Aorta (tissue), 5 donors: ENCODE data around the gene PAPSS1. TPM values are rescaled to one million over a fixed set of nuclear protein-coding genes. Genes with fewer than 3 reads are reported as not detected.

Experiments
- ATAC-seq: fragments of 200-7000 bp; cut with Tn5 transposase; one replicate; pipeline ENCODE4 v1.9.1; 2022; ENCODE audit warnings: moderate library complexity; ENCODE audit not compliant: low FRiP score
- DNase-seq, 2 donors: peaks; one replicate each; pipeline ENCODE4 v3.0.0-alpha.2; 2020
- H3K27ac ChIP-seq, 2 donors: one replicate each; pipeline ENCODE4 v1.5.1; 2013; ENCODE audit warnings: low read length in 2 of 2, mild to moderate bottlenecking in 2 of 2, moderate library complexity in 2 of 2, control low read depth in 1 of 2, inconsistent platforms in 1 of 2, low read depth in 1 of 2
- H3K27me3 ChIP-seq, 2 donors: one replicate each; pipeline ENCODE4 v1.6.1; 2013; ENCODE audit warnings: control low read depth in 1 of 2, low read length in 1 of 2, mild to moderate bottlenecking in 1 of 2, moderate library complexity in 1 of 2; ENCODE audit not compliant: insufficient read depth in 2 of 2, control insufficient read depth in 1 of 2
- H3K36me3 ChIP-seq, 2 donors: one replicate each; pipeline ENCODE4 v1.6.1; 2013; ENCODE audit warnings: control low read depth in 1 of 2, low read length in 1 of 2, mild to moderate bottlenecking in 1 of 2; ENCODE audit not compliant: insufficient read depth in 2 of 2, control insufficient read depth in 1 of 2
- H3K4me1 ChIP-seq, 2 donors: one replicate each; pipeline ENCODE4 v1.6.1; 2013; ENCODE audit warnings: low read length in 2 of 2, control low read depth in 1 of 2, mild to moderate bottlenecking in 1 of 2, moderate library complexity in 1 of 2; ENCODE audit not compliant: insufficient read depth in 2 of 2, control insufficient read depth in 1 of 2
- H3K4me3 ChIP-seq, 2 donors: one replicate each; pipeline ENCODE4 v1.5.1; 2013; ENCODE audit warnings: low read length in 2 of 2, control low read depth in 1 of 2, mild to moderate bottlenecking in 1 of 2
- H3K9me3 ChIP-seq: one replicate; pipeline ENCODE4 v1.6.1; 2013; ENCODE audit warnings: mild to moderate bottlenecking, low read length; ENCODE audit not compliant: control insufficient read depth
- WGBS, 2 donors: extraction: QIAGEN DNeasy Blood & Tissue Kit; methylation state at CpG; one replicate each; pipeline ENCODE4 v1.1.7; 2013; 5-methylcytosine and 5-hydroxymethylcytosine counted together
- intact Hi-C, 2 donors: fragments of 100-400 bp; cut with DNase I; formaldehyde crosslinking; loops; one replicate each; pipeline versions ENCODE4 v1.14.2 to v1.15.0; 2022
- long read RNA-seq, 2 donors: library from polyadenylated mRNA; unstranded; transcript quantifications; one replicate each; pipeline ENCODE4 v2.0.0, GENCODE V29; 2020 to 2021
- polyA plus RNA-seq, 2 donors: library from polyadenylated mRNA; stranded (reverse); fragments of 200-250 nt; gene quantifications; one replicate each; pipeline ENCODE4 v1.2.3, GENCODE V29; 2013
- total RNA-seq, 2 donors: library from RNA; stranded (reverse); fragmentation: NEBNext Ultra II Directional; extraction: Animal tissue kit (Norgen Biotek cat#: 25700); gene quantifications; one replicate each; pipeline ENCODE4 v1.2.1, GENCODE V29; 2021
- donor health status: healthy with polysubstance abuse.
- donor health status: Bipolar disorder and iron deficiency.
- donor health status: DM: no; HTN: no; CAD: no.
- donor health status: DM: no; HTN: no; CAD: no.
- donor health status: DM: yes; HTN: yes; CAD: no.

The PAPSS1 gene
- 10 to 100 TPM; 32.8 to 38.5 TPM for total RNA-seq
- 10 to 100 TPM; 20.4 to 29.4 TPM for polyA plus RNA-seq
- long read RNA-seq, donor 1, transcript PAPSS1-201 (12 exons, 2,731 nt) = major isoform, 150 of 179 reads
- long read RNA-seq, donor 1, partial matches to known transcripts = 18 of 179 reads
- long read RNA-seq, donor 1, other reads (novel, unspliced or antisense) = 11 of 179 reads
- long read RNA-seq, donor 2, transcript PAPSS1-201 (12 exons, 2,731 nt) = major isoform, 25 of 39 reads
- long read RNA-seq, donor 2, partial matches to known transcripts = 6 of 39 reads
- long read RNA-seq, donor 2, other reads (novel, unspliced or antisense) = 8 of 39 reads

DNA sequence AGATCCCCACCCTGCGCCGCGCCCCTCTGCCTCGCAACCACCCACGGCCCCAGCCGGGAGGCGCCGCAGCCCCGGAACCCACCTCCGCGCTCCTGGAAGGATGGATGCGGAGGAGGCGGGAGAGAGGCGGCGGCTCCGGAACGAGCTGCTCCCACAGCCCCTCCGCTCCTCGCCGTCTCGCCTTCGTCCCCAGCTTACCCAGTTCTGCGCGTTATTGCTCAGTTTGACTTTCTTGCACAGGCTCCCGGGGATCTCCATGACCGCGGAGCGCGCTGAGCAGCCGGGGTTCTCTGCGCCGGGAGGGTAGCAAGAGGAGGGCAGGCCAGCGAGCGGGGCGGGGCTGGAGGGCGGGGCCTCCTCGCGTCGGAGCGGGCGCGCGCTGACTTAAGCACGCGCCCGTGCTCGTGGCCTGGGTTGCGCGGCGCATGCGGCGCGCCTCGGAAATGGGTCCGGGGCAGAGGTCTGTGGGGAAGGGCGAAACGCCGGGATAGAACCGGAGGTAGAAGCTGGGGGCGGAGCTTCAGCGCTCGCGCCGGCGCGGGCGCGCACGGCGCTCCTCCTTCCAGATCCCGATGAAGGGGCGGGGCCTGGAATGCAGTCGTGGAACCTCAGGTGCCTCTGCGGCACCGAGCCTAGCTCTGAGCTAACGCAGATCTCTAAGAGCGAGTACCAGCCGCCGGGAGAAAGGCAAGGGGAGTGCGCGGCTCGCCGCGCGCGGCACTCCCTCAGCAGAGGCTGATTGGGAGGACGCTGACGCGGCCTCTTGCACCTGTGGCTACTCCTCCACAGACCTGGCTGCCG, at the start of gene PAPSS1:
TSS of gene PAPSS1 (minus strand) at position 313 of the 801 bp plus-strand sequence. CDS start at position 258, 55 bp downstream.
- Histone ChIP-seq H3K4me1 (peaks cover 0 to 2% of the 10 kb centered on the region in 2 donors), H3K27me3 (no peaks in the 10 kb centered on the region), H3K9me3 (no peaks in the 10 kb centered on the region), H3K36me3 (no peaks in the 10 kb centered on the region), H3K4me3 (peak within 1 kb of the TSS; percentile 76 to 94), H3K27ac (peak within 1 kb of the TSS in 1 of 2 donors; percentile 77)
- intact Hi-C loops = loop anchor here in 1 of 2 donors (10.0 kb wide), 2 partner anchors 105 to 275 kb away; partner anchors contain the start of gene SGMS2
- DNase-seq (peak; percentile 98 to 99), ATAC-seq (peak; percentile 100)
- WGBS, 2 donors = 0% methylated on average over 83 to 90 of the region's 90 CpGs

DNA sequence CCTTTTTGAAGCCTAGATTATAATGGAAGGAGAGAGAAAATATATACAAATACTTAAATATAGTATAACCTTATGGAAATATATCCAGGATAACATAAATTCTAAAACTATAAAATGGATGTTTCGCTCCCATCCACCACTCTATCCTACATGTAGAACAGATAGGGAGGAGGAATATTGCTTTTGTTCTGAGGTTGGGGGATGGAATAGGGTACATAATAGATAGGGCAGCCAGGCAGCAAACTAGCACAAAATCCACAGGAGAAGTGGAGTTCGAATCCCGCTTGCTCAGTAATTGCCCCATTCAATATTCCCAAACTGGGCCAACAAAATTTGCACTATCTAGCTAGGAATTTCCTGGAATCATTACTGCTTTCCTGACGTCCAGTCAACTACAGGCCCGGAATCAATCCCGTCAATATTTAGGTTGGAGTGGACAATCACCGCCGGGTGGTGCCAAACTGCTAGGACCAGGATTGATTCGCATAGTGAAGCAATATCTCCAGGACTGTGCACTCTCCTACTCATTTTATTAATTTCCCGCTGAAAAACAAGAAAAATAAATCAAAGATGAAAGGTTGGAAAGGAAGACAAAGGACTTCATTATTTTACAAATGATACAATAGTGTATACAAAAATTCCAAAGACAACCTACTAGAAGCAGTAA, 40.4 kb upstream of the PAPSS1 start:
- WGBS, 2 donors = 69 to 70% methylated on average over 10 of the region's 10 CpGs
- H3K36me3 ChIP-seq = no peaks in the 10 kb centered on the region
- H3K27ac ChIP-seq = no peak overlapping the region
- no peak overlapping the region for H3K4me3 ChIP-seq
- no peak for DNase-seq
- no peaks in the 10 kb centered on the region for H3K4me1 ChIP-seq
- intact Hi-C loops = no loop called here
- no peak for ATAC-seq
- no peaks in the 10 kb centered on the region for H3K9me3 ChIP-seq
- H3K27me3 ChIP-seq = peaks cover 0 to 2% of the 10 kb centered on the region in 2 donors

DNA sequence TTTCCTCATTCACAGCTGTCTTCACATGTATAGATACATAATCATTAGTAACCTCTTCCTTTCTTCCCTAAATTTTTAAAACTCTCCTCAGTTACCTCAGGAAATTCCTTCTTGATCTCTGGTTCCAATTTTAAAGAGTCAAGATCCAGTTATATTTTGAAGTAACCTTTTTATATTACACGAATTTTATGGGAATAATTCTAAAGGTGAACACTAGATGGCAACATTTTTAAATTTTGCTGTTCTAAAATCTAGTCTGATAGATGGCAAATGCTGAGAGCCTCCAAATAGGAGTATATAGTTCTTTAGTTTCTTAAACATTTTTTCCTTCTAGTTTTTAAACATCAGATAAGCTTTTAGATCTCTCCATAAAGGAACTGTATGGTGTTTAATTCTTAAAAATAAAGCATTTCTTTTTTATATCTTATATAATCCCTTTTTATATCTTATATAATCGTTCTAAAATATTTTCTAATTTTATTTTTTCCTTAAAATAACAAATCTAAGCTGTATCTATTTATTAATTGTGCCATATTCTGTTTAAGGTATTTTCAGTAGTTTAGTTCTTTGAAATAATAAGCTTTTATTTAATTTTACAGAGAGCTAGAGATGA, 37.9 kb upstream of the PAPSS1 start:
- no peak overlapping the region for H3K27ac ChIP-seq
- ATAC-seq (no peak), DNase-seq (no peak)
- H3K4me1 ChIP-seq = no peaks in the 10 kb centered on the region
- no peak overlapping the region for H3K4me3 ChIP-seq
- 36 to 40% methylated on average over 2 of the region's 2 CpGs for WGBS, 2 donors
- intact Hi-C loops = loop anchor here (1.0 to 10.0 kb wide), 3 partner anchors 67 to 155 kb away; partner anchors contain the start of gene SGMS2 (in 1 of the 2)
- H3K36me3 ChIP-seq = no peaks in the 10 kb centered on the region
- peaks cover 0 to 2% of the 10 kb centered on the region in 2 donors for H3K27me3 ChIP-seq
- H3K9me3 ChIP-seq = no peaks in the 10 kb centered on the region

DNA sequence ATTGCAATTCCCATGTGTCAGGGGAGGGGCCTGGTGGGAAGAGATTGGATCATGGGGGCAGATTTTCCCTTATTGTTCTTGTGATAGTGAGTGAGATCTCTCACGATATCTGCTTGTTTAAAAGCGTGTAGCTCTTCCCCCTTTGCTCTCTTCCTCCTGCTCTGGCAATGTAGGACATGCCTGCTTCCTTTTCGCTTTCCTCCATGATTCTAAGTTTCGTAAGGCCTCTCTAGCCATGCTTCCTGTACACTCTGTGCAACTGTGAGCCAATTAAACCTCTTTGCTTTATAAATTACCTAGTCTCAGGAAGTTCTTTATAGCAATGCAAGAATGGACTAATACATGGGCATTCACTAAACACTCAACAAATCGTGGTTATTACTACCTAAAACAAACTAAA, 37.2 kb upstream of the PAPSS1 start:
- WGBS, 2 donors = 88 to 93% methylated on average over 5 of the region's 5 CpGs
- no peak for ATAC-seq

DNA sequence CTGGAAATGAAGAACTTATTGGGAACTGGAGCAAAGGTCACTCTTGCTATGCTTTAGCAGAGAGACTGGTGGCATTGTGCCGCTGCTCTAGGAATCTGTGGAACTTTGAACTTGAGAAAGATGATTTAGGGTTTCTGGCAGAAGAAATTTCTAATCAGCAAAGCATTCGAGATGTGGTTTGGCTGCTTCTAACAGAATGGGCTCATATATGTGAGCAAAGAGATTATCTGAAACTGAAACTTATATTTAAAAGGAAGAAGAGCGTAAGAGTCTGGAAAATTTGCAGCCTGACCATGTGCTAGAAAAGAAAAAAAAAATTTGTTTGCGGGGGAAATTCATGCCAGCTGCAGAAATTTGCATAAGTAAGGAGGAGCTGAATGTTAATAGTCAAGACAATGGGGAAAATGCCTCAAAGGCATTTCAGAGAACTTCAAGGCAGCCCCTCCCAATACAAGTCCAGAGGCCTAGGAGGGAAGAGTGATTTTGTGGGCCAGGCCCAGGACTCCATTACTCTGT, 35.9 kb upstream of the PAPSS1 start:
- H3K4me1 ChIP-seq = no peaks in the 10 kb centered on the region
- H3K36me3 ChIP-seq = no peaks in the 10 kb centered on the region
- 77% methylated on average over 4 of the region's 4 CpGs for WGBS, 2 donors
- DNase-seq (no peak), ATAC-seq (no peak)
- intact Hi-C loops = loop anchor here in 1 of 2 donors (2.0 to 10.0 kb wide), 2 partner anchors 69 to 157 kb away; partner anchors contain the start of gene SGMS2
- H3K4me3 ChIP-seq = no peak overlapping the region
- H3K27ac ChIP-seq = no peak overlapping the region
- peaks cover 0 to 2% of the 10 kb centered on the region in 2 donors for H3K27me3 ChIP-seq
- H3K9me3 ChIP-seq = no peaks in the 10 kb centered on the region

More for the DNA sequence above, 37.2 kb upstream of the PAPSS1 start:
- Histone ChIP-seq H3K27ac (no peak overlapping the region), H3K27me3 (peaks cover 0 to 2% of the 10 kb centered on the region in 2 donors), H3K4me1 (no peaks in the 10 kb centered on the region), H3K36me3 (no peaks in the 10 kb centered on the region), H3K4me3 (no peak overlapping the region), H3K9me3 (no peaks in the 10 kb centered on the region)
- intact Hi-C loops = loop anchor here (1.0 to 10.0 kb wide), 3 partner anchors 68 to 156 kb away; partner anchors contain the start of gene SGMS2 (in 1 of the 2)
- no peak for DNase-seq

DNA sequence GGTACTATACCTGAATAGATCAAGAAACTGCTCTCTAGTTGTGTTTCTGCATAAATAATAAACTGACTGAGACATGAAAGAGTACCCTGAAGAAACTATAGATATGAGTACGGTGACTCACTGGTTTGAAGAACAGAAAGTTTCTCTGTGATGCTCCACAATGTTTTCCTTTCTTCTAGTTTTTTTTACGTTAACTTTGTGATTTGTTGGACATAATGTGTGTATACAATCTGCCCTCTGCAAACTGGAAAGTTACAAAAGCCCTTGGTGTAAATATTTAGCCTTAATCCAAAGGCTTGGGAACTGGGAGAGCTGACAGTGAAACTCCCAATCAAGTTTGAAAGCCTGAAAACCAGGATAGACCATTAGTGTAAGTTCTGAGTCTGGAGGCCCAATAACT, 31.6 kb upstream of the PAPSS1 start:
- DNase-seq (no peak), ATAC-seq (no peak)
- 86 to 87% methylated on average over 2 of the region's 2 CpGs for WGBS, 2 donors
- H3K27me3 ChIP-seq = no peaks in the 10 kb centered on the region
- H3K9me3 ChIP-seq = no peaks in the 10 kb centered on the region
- H3K4me1 ChIP-seq = no peaks in the 10 kb centered on the region
- H3K36me3 ChIP-seq = no peaks in the 10 kb centered on the region
- no peak overlapping the region for H3K4me3 ChIP-seq
- intact Hi-C loops = loop anchor here in 1 of 2 donors (10.0 kb wide), 1 partner anchor 73 kb away; the partner anchor contains the start of gene SGMS2
- no peak overlapping the region for H3K27ac ChIP-seq

DNA sequence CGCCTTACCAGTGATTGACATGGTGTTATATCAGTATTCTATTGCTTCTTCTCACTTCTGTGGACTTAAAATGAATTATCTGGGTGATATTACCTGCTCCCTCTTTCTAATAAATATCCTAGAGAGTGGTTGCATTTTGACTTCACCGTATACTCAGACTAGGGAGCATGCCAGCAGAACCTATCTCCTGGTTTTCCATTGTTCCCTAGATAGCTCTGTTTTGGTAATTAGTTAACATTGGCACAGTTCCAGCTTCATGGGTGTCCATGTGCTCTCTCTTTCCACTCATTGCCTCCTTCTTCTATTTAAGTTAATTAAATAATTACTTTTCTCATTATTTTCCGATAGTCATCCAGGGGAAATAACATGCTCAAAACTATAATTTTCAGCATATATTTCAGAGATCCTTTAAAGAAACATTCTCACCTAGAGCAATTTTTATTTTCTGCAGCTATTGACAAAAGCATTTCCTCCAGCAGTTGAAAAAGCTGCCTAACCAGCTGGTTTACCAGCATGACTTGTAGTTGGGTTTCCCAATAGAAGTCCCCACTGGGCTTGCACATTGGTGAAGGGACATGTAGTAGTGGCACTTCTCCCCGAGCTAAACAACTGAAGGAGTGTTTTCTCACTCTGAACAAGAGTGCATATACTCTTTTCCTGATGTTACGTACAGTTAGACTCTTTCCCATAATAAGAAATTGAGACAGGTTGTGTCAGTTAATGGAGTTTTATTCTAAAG, 27.9 kb upstream of the PAPSS1 start:
- Histone ChIP-seq H3K4me3 (no peak overlapping the region), H3K36me3 (no peaks in the 10 kb centered on the region), H3K27me3 (no peaks in the 10 kb centered on the region), H3K9me3 (no peaks in the 10 kb centered on the region), H3K4me1 (no peaks in the 10 kb centered on the region), H3K27ac (no peak overlapping the region)
- intact Hi-C loops = no loop called here
- 81 to 84% methylated on average over 5 of the region's 5 CpGs for WGBS, 2 donors
- ATAC-seq (no peak), DNase-seq (no peak)
